Urinary bladder (tissue), 4 donors: ENCODE results near the gene KRT1. TPM values are rescaled to one million over a fixed set of nuclear protein-coding genes. Genes with fewer than 3 reads are reported as not detected.

Experiments used
- DNase-seq: peaks from one replicate; pipeline ENCODE4 v3.0.0-alpha.2; 2015; ENCODE audit errors: extremely low spot score
- H3K27ac ChIP-seq: one replicate; pipeline ENCODE4 v1.5.1; 2013; ENCODE audit warnings: low read depth, mild to moderate bottlenecking, moderate library complexity
- H3K36me3 ChIP-seq: one replicate; pipeline ENCODE4 v1.6.1; 2013; ENCODE audit warnings: mild to moderate bottlenecking, moderate library complexity; ENCODE audit not compliant: insufficient read depth
- H3K4me1 ChIP-seq: one replicate; pipeline ENCODE4 v1.6.1; 2013; ENCODE audit warnings: mild to moderate bottlenecking, moderate library complexity; ENCODE audit not compliant: insufficient read depth
- H3K4me3 ChIP-seq: one replicate; pipeline ENCODE4 v1.5.1; 2013; ENCODE audit warnings: low read depth, low read length
- WGBS: extraction: QIAGEN DNeasy Blood & Tissue Kit; methylation state at CpG from one replicate; pipeline ENCODE4 v1.1.7; 2013; 5-methylcytosine and 5-hydroxymethylcytosine counted together
- polyA plus RNA-seq: library from polyadenylated mRNA; stranded (reverse); fragments of 200-250 nt; gene quantifications from one replicate; pipeline ENCODE4 v1.2.3, GENCODE V29; 2013
- total RNA-seq: library from RNA; depleted of rRNA; stranded (reverse); fragments of >200 nt; gene quantifications from one replicate; pipeline ENCODE4 v1.2.3, GENCODE V29; 2014
- donor health status: healthy with polysubstance abuse.
- donor health status: healthy.

Gene KRT1
- total and polyA plus RNA-seq, 2 donors: 0.42 TPM; not detected in 1

GRCh38 chr12:52629281-52630007 is 50.8 kb downstream of the KRT1 start:
- Histone ChIP-seq H3K4me3 (no peak overlapping the region), H3K36me3 (no peaks in the 10 kb centered on the region), H3K4me1 (no peaks in the 10 kb centered on the region), H3K27ac (no peak overlapping the region)
- no peak for DNase-seq
- WGBS: 90% methylated on average over 12 of the region's 12 CpGs

DNA sequence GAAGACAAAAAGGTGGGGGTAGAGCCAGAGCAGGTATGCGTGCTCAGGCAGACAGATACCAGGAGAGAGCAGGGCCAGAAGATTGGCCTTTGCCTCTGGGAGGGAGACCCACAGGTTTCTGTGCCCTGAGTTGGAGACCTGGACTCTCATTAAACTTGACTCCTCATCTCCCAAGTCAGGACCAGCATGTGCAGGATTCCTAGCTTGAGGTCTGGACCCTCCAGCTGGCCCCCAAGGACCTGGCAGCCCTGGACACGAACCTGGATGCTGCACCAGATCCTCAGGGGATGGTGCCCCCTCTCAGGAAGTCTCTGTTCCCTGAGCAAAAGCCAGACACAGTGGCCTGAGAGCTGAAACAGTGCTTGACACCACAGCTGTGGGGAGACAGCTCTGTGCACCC is 51.4 kb downstream of the KRT1 start:
- H3K4me1 ChIP-seq: no peaks in the 10 kb centered on the region
- DNase-seq: no peak

DNA sequence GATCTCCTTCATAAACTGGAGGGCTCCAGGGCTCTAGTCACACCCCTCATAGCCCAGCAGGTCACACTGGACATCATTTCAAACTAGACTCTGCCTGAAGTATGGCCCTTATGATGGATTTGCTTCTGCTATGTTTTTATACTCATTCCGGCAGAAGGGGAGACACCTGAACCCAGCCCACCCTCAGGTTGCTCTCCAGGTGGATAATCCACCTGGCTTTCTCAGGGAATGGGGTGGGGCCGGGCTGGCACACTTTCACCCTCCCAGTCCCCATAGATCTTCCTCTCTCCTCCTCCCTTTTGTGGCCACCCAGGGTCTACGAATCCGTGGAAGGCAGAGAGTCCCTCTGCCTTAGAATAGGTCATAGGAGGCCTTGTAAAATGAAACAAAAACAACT is 52.1 kb downstream of the KRT1 start:
- DNase-seq: no peak
- Histone ChIP-seq H3K27ac (no peak overlapping the region), H3K36me3 (no peaks in the 10 kb centered on the region), H3K4me1 (no peaks in the 10 kb centered on the region), H3K4me3 (no peak overlapping the region)
- 86% methylated on average over 4 of the region's 4 CpGs for WGBS

More for the DNA sequence above, 51.4 kb downstream of the KRT1 start:
- H3K36me3 ChIP-seq: no peaks in the 10 kb centered on the region
- 90% methylated on average over 2 of the region's 2 CpGs for WGBS
- H3K27ac ChIP-seq: no peak overlapping the region
- H3K4me3 ChIP-seq: no peak overlapping the region

DNA sequence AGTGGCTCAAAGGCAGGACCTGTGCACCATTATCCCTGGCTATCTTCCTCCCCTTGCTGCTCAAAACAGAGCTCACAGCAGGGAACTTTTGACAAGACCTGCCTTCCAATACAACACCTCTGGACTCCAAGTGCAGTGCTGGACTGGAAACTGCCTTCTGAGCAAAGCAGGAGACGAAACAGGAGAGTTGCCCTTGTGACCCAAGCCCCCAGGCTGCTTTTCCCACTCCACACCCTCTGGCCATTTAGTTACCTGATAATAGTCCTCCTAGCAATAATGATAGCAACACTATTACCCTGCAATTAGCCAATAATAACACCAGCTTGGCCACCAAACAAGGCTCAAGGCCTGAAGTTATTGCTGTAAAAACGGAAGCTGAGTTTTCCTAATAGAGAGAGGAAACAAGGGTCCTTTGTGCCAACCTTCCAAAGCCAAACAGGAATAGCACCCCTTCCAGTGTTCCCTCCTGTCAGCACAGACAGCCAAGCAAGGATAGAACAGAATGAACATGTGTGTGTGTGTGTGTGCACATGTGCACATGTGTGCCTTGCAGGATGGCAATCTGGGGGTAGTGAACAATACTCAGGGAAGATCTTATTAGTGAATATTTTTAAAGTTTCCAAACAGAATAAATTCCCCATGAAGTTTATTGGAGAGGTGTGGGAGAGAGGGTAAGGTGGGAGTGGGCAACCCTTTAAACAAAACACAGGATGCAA is 52.7 kb downstream of the KRT1 start:
- Histone ChIP-seq H3K36me3 (no peaks in the 10 kb centered on the region), H3K4me3 (no peak overlapping the region), H3K27ac (no peak overlapping the region), H3K4me1 (no peaks in the 10 kb centered on the region)
- WGBS: 74% methylated on average over 2 of the region's 2 CpGs
- DNase-seq: no peak

Other genes starting within 250 kb of the KRT1 start
- not detected for gene KRT75, start 246.0 kb downstream of the KRT1 start, total RNA-seq
- gene KRT75, start 246.0 kb downstream of the KRT1 start, polyA plus RNA-seq: not detected
- gene KRT6B, start 228.3 kb downstream of the KRT1 start, total RNA-seq: not detected
- gene KRT6B, start 228.3 kb downstream of the KRT1 start, polyA plus RNA-seq: not detected
- gene KRT6C, start 206.6 kb downstream of the KRT1 start, total RNA-seq: not detected
- not detected for gene KRT6C, start 206.6 kb downstream of the KRT1 start, polyA plus RNA-seq
- not detected for gene KRT6A, start 187.2 kb downstream of the KRT1 start, total RNA-seq
- gene KRT6A, start 187.2 kb downstream of the KRT1 start, polyA plus RNA-seq: 0.11 TPM
- 55.4 TPM for gene KRT5, start 160.0 kb downstream of the KRT1 start, total RNA-seq
- 31.2 TPM for gene KRT5, start 160.0 kb downstream of the KRT1 start, polyA plus RNA-seq
- not detected for gene KRT71, start 127.3 kb downstream of the KRT1 start, total RNA-seq
- not detected for gene KRT71, start 127.3 kb downstream of the KRT1 start, polyA plus RNA-seq
- not detected for gene KRT74, start 106.6 kb downstream of the KRT1 start, total RNA-seq
- not detected for gene KRT74, start 106.6 kb downstream of the KRT1 start, polyA plus RNA-seq
- not detected for gene KRT72, start 78.9 kb downstream of the KRT1 start, total RNA-seq
- not detected for gene KRT72, start 78.9 kb downstream of the KRT1 start, polyA plus RNA-seq
- 0.11 TPM for gene KRT73, start 61.8 kb downstream of the KRT1 start, total RNA-seq
- gene KRT73, start 61.8 kb downstream of the KRT1 start, polyA plus RNA-seq: not detected
- not detected for gene KRT2, start 28.2 kb downstream of the KRT1 start, total RNA-seq
- gene KRT2, start 28.2 kb downstream of the KRT1 start, polyA plus RNA-seq: not detected
- gene KRT77, start 23.1 kb upstream of the KRT1 start, total RNA-seq: not detected
- not detected for gene KRT77, start 23.1 kb upstream of the KRT1 start, polyA plus RNA-seq
- not detected for gene KRT76, start 96.9 kb upstream of the KRT1 start, total RNA-seq
- not detected for gene KRT76, start 96.9 kb upstream of the KRT1 start, polyA plus RNA-seq
- gene KRT3, start 115.7 kb upstream of the KRT1 start, total RNA-seq: not detected
- gene KRT3, start 115.7 kb upstream of the KRT1 start, polyA plus RNA-seq: not detected
- 6.3 TPM for gene KRT4, start 133.7 kb upstream of the KRT1 start, total RNA-seq
- not detected for gene KRT4, start 133.7 kb upstream of the KRT1 start, polyA plus RNA-seq
- gene KRT79, start 153.9 kb upstream of the KRT1 start, total RNA-seq: not detected
- gene KRT79, start 153.9 kb upstream of the KRT1 start, polyA plus RNA-seq: not detected
- not detected for gene KRT78, start 168.6 kb upstream of the KRT1 start, total RNA-seq
- not detected for gene KRT78, start 168.6 kb upstream of the KRT1 start, polyA plus RNA-seq
- gene KRT8, start 224.7 kb upstream of the KRT1 start, total RNA-seq: 96.2 TPM
- 202 TPM for gene KRT8, start 224.7 kb upstream of the KRT1 start, polyA plus RNA-seq